GM21619 (cell line): Measurements from ENCODE around the gene PLEKHA4.
A peak's percentile ranks its signal among the peaks of the same experiment; 100 is the strongest.
"Not testable (repeated sequence)": the region's sequence is repeated elsewhere in the genome, so short reads cannot be mapped to it uniquely, and the experiment has no call there.

Source experiments
- ATAC-seq: cut with Tn5 transposase; IDR thresholded peaks from one replicate; pipeline ENCODE4 v1.9.1; 2021; ENCODE audit not compliant: unreplicated experiment

The PLEKHA4 gene, protein sequence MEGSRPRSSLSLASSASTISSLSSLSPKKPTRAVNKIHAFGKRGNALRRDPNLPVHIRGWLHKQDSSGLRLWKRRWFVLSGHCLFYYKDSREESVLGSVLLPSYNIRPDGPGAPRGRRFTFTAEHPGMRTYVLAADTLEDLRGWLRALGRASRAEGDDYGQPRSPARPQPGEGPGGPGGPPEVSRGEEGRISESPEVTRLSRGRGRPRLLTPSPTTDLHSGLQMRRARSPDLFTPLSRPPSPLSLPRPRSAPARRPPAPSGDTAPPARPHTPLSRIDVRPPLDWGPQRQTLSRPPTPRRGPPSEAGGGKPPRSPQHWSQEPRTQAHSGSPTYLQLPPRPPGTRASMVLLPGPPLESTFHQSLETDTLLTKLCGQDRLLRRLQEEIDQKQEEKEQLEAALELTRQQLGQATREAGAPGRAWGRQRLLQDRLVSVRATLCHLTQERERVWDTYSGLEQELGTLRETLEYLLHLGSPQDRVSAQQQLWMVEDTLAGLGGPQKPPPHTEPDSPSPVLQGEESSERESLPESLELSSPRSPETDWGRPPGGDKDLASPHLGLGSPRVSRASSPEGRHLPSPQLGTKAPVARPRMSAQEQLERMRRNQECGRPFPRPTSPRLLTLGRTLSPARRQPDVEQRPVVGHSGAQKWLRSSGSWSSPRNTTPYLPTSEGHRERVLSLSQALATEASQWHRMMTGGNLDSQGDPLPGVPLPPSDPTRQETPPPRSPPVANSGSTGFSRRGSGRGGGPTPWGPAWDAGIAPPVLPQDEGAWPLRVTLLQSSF

DNA sequence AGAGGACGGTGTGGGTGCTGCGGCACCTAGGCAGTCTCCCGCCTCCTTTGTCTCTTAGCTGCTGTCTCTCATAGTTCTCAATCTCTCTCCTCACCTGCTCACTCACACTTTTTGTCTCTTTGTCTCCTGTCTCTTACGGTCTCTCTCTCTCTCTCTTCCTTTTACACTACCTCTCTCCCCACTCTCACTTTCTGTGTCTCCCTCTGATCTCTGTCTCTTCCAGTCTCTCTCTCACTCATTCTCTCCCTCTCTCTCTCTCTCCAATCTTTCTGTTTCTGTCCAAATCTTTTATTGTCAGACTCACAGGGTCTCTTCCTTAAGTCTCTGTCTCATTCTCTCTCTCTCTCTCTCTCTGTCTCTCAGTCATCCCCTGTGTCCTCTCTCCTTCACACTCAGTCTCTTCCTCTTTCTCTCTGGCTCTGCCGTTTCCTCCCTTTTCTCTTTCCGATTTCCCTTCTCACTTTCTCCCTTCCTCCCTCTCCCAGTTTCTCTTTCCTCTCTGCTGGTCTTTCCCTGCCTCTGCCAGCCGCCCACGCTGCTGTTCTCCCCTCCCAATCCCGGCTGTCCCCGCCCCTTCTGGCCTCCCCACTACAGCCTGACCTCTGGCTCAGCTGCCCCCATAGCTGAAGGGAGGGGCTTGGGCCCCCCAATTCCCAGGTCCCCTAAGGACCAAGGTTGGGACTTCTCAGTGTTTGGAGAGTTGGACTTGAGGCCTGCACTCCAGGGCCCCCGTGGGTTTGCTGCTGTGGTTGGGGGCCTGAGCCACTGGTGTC, at the start of gene PLEKHA4:
Gene PLEKHA4 (minus strand): TSS at position 504 of the 773 bp plus-strand sequence. CDS start 997 bp downstream, outside the sequence.
- no peak for ATAC-seq

DNA sequence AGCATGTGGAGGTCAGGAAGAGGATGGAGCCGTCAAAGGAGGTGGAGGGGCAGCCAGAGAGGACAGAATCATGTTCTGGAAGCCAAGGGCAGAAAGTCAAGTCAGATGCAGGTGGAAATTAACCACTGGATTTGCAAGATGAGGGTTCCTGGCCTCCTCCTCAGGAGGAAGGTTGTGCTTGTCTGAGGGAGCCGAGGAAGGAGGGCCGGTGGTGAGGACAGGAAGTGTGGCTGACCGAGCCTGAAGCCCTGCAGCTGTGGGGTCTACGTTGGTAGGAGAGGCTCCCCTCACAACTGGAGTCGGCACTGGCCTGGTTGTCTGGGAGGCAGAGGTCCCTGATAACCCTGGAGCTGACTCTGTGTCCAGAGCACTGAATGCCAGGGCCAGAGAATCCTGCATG, 49.7 kb upstream of the PLEKHA4 start:
- no peak for ATAC-seq

DNA sequence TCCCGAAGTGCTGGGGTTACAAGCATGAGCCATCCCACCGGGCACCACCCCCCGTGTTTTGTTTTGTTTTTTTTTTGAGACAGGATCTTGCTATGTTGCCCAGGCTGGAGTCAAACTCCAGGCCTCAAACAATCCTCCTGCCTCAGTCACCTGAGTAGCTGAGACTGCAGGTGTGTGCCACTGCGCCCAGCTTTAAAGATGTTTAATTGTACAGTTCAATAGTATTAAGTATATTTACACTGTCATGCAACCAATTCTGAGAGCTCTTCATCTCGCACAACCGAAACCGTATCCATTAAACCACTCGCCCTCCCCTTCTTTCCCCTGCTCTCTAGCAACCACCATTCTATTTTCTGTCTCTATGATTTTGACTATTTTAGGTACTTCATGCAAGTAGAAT, 47.3 kb upstream of the PLEKHA4 start:
- no peak for ATAC-seq

DNA sequence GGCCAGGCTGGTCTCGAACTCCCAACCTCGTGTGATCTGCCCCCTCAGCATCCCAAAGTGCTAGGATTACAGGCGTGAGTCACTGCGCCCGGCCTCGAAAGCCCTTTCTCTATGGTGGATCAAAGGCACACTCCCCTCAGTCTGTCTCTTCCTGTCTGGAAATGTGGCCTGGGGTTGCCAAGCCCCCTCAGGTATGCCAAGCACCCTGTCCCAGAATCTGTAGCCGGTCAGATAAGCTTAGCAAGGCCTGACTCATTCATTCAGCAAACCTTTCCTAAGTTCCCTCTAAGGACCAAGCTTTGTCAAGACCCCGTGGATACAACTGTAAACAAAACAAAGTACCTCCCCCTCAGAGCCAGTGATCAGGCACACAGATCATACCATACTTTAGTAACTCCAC, 45.8 kb upstream of the PLEKHA4 start:
- no peak for ATAC-seq

DNA sequence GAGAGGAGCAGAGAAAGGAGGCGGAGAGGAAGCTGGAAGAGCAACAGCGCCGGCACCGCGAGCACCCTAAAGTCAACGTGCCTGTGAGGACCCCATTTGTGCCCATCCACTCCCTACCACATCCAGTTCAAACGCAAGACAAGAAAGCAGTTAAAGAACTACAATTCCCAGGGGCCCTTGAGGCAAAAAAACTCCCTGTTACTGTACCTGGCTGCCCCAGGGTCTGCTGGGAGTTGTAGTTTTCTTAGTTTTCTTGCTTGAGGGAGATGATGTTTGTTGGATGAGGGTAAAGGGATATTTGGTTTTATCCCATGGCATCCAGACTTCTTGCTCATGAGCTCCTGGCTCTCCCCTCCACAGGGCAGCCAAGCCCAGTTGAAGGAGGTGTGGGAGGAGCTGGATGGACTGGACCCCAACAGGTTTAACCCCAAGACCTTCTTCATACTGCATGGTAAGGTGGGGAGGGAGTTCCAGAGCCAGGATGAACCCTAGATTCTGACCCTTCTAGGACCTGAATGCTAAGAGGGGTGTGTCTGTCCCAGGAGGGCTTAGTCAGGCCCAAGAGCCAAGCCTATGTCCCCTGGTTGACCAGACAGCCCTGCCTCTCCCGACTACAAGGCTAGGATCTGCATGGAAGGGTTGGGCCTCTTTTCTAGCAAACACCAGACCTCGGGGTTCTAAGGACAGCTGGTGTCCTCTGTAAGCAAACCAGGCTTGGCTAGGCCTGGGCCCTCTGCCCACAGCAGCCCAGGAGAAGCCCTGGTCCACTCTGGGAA, 44.9 kb upstream of the PLEKHA4 start:
- no peak for ATAC-seq

DNA sequence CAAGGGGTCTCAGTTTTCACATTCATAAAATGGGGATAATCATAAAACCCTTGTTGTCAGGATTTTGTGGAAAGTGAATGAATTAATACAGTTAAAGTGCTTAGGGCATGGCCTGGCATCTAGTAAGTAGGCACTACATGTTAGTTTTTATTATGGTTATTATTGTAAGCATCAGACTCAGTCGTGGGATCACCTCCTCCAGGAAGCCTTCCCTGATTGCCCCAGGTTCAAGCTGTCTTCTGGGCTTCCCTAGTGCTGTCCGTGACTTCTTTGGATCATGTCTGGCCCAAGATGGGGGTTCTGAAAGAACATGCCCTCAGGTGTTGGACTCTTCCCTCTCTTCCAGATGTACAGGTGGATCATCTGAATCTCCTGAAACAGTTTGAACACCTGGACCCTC, 42.4 kb upstream of the PLEKHA4 start:
- no peak for ATAC-seq

DNA sequence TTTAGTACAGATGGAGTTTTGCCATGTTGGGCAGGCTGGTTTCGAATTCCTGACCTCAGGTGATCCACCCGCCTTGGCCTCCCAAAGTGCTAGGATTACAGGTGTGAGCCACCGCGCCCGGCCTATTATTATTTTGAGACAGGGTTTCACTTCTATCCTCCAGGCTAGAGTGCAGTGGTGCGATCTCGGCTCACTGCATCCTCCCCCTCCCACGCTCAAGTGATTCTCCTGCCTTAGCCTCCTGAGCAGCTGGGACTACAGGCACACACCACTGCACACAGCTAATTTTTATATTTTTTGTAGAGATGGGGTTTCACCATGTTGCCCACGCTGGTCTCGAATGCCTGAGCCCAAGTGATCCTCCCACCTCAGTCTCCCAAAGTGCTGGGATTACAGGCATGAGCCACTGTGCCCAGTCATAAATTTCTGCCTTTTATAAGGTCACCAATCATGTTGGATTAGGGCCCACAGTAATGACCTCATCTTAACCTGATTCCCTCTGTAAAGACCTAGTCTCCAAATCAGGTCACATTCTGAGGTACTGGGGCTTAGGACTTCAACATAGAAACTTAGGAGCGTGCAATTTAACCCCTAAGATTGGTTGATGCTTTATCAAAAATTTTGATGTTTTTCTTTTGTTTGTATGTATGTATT, 41.1 kb upstream of the PLEKHA4 start:
- not testable (repeated sequence) for ATAC-seq

DNA sequence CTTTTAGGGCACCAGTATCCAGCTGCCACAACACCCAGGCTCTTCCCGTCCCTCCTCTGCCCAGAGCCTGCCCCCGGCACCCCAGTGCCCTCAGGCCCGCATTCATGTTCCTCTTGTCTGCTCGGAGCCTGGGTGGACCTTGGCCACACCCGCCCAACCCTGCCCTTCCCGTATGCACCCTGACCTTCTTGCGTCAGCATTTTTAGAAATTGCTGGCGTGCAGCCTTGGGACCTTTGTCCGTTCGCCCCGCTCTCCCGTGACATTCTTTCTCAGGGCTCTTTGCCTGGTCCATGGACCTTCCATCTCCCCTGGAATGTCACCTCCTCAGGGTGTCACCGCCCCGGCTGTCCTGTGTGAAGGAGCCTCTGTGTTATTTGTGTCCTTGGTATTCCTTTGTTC, 39.3 kb upstream of the PLEKHA4 start:
- ATAC-seq = no peak

DNA sequence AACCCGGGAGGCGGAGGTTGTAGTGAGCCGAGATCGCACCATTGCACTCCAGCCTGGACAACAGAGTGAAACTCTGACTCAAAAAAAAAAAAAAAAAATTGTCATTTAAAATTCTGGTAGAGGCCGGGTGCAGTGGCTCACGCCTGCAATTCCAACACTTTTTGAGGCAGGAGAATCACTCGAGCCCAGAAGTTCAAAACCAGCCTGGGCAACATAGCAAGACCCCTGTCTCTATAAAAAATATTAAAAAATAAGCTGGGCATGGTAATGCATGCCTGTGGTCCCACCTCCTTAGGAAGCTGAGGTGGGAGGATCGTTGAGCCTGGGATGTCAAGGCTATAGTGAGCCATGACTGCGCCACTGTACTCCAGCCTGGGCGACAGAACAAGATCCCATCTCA, 37.9 kb upstream of the PLEKHA4 start:
- ATAC-seq = no peak

DNA sequence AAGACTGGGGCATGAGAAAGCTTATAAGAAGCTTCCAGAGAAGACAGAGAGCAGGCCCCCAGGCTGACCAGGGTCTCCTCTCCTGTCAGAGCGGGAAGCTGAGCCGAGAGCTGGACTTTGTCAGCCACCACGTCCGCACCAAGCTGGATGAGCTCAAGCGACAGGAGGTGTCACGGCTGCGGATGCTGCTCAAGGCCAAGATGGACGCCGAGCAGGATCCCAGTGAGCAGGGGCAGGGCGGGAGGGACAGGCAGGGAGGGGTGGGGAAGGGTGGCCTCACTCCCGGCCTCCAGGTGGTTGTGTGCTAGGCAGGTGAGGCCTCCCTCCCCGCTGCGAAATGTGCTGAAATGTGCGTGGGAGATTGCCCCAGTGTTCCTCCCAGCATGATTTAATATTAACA, 37.2 kb upstream of the PLEKHA4 start:
- ATAC-seq = no peak

DNA sequence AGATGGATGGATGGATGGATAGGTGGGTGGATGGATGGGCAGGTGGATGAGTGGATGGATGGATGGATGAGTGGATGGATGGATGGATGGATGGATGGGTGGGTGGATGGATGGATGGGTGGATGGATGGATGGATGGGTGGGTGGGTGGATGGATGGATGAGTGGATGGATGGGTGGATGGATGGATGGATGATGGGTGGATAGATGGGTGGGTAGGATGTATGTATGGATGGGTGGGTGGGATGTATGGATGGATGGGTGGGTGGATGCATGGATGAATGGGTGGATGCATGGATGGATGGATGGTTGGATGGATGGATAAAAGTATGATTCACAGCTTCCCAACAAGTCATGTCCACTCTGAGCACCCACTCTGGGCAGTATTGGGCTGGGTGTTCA, 35.4 kb upstream of the PLEKHA4 start:
- ATAC-seq = not testable (repeated sequence)

DNA sequence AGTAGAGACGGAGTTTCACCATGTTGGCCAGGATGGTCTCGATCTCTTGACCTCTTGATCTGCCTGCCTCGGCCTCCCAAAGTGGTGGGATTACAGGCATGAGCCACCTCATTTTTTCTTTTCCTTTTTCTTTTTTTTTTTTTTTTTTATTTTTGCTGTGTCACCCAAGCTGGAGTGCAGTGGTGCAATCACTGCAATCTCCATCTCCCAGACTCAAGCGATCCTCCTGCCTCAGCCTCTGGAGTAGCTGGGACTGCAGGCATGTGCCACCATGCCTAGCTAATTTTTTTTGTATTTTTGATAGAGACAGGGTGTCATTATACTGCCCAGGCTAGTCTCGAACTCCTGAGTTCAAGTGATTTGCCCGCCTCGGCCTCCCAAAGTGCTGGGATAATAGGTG, 33.9 kb upstream of the PLEKHA4 start:
- ATAC-seq = not testable (repeated sequence)

DNA sequence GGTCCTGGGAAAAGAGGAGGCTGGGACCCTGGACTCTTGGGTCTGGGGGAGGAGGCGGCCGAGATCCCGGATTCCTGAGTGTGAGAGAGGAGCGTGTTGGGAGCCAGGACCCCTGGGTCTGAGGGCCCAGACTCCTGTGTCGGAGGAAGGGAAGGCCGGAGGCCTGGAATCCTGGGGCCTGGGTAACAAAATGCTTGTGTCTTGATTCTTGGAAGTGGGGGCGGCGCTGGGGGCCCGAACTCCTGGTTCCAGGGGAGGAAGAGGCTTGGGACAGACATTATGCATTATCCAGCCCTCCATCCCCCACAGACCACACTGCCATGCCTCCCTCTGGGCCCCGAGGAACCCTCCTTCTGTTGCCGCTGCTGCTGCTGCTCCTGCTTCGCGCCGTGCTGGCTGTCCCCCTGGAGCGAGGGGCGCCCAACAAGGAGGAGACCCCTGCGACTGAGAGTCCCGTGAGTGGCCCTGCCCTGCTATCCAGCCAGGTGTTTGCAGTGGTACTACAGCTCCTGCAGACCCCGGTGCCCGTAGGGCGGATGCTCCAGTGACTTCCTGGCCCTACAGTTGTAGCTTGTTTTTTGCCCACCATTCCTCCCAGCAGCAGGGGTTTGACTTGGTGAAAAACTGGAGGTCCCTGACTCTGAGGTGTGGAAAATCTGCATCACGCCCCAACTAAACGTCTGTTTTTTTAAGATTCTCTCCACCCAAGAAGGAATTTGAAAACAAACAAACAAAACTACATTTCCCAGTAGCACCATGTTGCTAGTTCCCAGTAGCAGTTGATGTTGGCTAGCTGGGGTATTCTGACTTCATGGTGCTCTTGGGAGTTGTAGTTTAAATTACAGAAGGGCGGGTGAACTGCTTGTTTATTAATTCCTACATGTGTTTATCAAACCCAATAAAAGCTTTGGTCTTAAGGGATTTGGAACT, 32.3 kb upstream of the PLEKHA4 start:
- peak; percentile 2 for ATAC-seq

DNA sequence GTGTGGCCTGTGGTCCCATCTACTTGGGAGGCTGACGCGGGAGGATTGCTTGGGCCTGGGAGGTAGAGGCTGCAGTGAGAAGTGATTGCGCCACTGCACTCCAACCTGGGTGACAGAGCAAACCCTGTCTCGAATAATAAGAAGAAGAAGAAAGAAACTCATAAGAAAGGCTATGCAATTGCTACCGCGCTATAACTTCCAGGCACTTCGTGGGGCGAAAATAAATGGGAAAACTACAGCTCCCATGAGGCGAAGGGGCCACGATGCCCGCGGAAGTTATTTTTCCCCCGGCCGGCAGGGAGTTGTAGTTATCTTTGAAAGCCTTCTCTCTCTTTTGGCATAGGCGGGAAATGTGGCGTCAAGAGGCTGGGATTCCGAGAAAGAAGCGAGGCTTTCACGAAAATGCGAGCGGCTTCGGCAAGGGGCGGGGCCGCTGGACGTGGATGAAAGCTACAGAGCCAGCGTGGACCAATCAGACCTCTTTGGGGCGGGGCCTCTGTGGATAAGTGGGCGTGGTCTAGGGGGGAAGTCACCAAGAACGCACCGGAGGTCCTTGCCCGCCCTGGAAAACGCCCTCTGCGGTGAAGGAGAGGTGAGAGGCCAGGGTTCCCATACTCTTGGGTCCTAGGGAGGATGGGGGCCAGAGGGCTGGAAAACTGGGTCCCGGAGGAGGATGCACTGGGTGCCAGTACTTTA, 31.5 kb upstream of the PLEKHA4 start, which contains the start of gene NUCB1:
Gene NUCB1 (plus strand): TSS at position 532 of the 696 bp plus-strand sequence. CDS start 485 bp downstream, outside the sequence.
- peak; percentile 86 for ATAC-seq

DNA sequence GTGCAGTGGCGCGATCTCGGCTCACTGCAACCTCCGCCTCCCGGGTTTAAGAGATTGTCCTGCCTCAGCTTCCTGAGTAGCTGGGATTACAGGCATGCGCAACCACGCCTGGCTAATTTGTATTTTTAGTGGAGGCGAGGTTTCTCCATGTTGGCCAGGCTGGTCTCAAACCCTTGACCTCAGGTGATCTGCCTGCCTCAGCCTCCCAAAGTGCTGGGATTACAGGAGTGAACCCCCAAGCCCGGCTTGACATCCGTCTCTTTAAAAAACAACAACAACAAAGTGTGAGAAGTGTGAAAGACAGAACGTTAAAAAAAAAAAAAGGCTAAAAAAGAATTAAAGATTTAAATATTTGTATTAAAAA, 31.0 kb upstream of the PLEKHA4 start:
- ATAC-seq = not testable (repeated sequence)

DNA sequence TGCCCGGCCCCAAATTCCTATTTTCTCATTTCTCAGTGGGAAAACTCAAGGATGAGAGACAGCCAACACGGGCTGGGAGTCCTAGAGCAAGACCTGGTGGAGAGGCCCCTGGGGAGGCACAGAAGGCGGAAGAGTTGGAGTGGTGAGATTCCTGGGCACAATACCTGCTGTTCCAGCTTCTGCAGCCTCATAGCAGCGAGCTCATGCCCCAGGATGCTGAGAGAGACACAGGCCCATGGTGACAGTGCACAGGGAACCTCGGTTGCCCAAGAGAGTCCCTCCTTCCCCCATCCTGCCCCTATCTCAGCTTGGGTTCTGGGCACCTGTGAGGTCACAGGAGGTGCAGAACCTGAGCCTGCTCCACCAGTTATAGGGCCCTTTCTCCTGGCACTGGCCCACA, 28.8 kb upstream of the PLEKHA4 start:
- no peak for ATAC-seq

DNA sequence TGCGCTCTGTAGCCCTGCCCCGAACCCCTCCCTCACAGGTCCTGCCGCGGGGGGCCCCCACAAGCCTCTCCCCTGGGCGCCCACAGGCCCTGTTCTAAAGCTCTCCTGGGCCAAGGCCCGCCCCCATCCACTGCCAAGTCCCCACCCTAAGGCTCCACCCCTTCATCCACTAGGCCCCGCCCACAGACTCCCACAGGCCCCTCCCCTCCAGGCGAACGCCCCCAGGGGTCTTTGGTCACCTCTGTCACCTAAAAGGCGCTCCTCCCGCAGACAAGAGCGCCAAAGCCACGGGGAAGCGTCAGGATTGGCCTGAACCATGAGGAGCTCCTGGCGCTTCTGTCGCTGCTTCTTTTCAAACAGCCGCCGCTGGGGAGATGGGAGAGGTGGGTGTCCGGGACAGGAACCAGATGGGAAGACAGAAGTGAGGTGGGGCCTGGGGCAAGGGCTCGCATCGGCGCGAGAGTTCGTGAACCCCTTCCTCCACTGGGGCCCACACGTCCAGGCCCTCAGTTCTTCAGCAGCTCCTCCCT, 27.8 kb upstream of the PLEKHA4 start:
- no peak for ATAC-seq

DNA sequence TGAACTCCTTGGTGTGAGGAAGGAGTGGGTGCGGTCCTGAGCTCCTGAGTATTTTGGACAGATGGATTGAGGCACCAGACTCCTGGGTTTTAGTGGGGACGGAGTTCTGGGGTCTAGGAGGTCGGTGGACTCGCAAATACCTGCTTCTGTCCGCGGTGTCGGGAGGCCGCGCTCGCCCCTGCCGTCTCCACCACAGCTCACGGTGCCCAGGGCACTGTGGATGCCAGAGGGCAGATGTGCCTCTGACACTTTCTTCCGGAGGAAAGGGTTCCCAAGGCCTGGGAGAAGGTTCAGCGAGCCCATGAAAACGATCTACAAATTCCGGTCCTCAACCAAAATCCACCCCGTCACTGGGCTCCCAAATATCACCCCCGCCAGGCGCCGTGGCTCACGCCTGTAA, 26.8 kb upstream of the PLEKHA4 start:
- no peak for ATAC-seq
